SK-N-SH treated with all-trans-retinoic acid at 6 μM for 48 hours (cell line): ENCODE results near the gene YPEL3.

Experiments
- ARNTL ChIP-seq: fragments of 450-650 bp; formaldehyde crosslinking; IDR thresholded peaks from 2 replicates; pipeline ENCODE4 v1.5.0; 2020; ENCODE audit warnings: low read depth, mild to moderate bottlenecking, moderate library complexity, borderline replicate concordance
- BACH2 ChIP-seq: fragments of 250-450 bp; sonication (Bioruptor Pico); IDR thresholded peaks from 2 replicates; pipeline ENCODE4 v1.9.0; 2021; ENCODE audit warnings: mild to moderate bottlenecking, borderline replicate concordance
- CSDC2 ChIP-seq: fragments of 250-450 bp; sonication (Bioruptor Pico); IDR thresholded peaks from 2 replicates; pipeline ENCODE4 v1.5.0; 2020; ENCODE audit warnings: mild to moderate bottlenecking, moderate library complexity
- ESRRG ChIP-seq: fragments of 250-450 bp; sonication (Bioruptor Pico); IDR thresholded peaks from 2 replicates; pipeline ENCODE4 v1.6.1; 2021; ENCODE audit warnings: mild to moderate bottlenecking
- ISL1 ChIP-seq: fragments of 250-450 bp; sonication (Bioruptor Pico); IDR thresholded peaks from 2 replicates; pipeline ENCODE4 v2.1.2; 2022; ENCODE audit warnings: mild to moderate bottlenecking, moderate library complexity
- PPARA ChIP-seq: fragments of 250-450 bp; sonication (Bioruptor Pico); IDR thresholded peaks from 2 replicates; pipeline ENCODE4 v1.5.0; 2020; ENCODE audit warnings: mild to moderate bottlenecking, borderline replicate concordance
- SNAI2 ChIP-seq: fragments of 250-450 bp; sonication (Bioruptor Pico); IDR thresholded peaks from 2 replicates; pipeline ENCODE4 v1.5.0; 2020; ENCODE audit warnings: mild to moderate bottlenecking, moderate library complexity
- TCF4 ChIP-seq: fragments of 250-450 bp; sonication (Bioruptor Pico); IDR thresholded peaks from 2 replicates; pipeline ENCODE4 v1.8.0; 2021; ENCODE audit warnings: mild to moderate bottlenecking, moderate library complexity, borderline replicate concordance
- ZC3H10 ChIP-seq: fragments of 250-450 bp; sonication (Bioruptor Pico); IDR thresholded peaks from 2 replicates; pipeline ENCODE4 v1.5.1; 2021; ENCODE audit warnings: mild to moderate bottlenecking, moderate library complexity
- ZFP30 ChIP-seq: fragments of 450-650 bp; formaldehyde crosslinking; IDR thresholded peaks from 2 replicates; pipeline ENCODE4 v1.5.0; 2022; ENCODE audit warnings: mild to moderate bottlenecking, moderate library complexity
- ZNF565 ChIP-seq: fragments of 450-650 bp; formaldehyde crosslinking; conservative IDR thresholded peaks from 2 replicates; pipeline ENCODE4 v1.5.0; 2020; ENCODE audit warnings: low read depth, mild to moderate bottlenecking, moderate library complexity
- ZNF70 ChIP-seq: fragments of 450-650 bp; formaldehyde crosslinking; IDR thresholded peaks from 2 replicates; pipeline ENCODE4 v1.5.0; 2020; ENCODE audit warnings: mild to moderate bottlenecking, moderate library complexity
- TF ChIP-seq, protein P1 (sequence below): fragments of 250-450 bp; sonication (Bioruptor Pico); IDR thresholded peaks from 2 replicates; pipeline ENCODE4 v1.8.0; 2020; ENCODE audit warnings: mild to moderate bottlenecking, moderate library complexity, borderline replicate concordance
- TF ChIP-seq, protein P2 (sequence below): fragments of 250-450 bp; sonication (Bioruptor Pico); IDR thresholded peaks from 2 replicates; pipeline ENCODE4 v1.5.1; 2020; ENCODE audit warnings: low read depth, mild to moderate bottlenecking, moderate library complexity

DNA sequence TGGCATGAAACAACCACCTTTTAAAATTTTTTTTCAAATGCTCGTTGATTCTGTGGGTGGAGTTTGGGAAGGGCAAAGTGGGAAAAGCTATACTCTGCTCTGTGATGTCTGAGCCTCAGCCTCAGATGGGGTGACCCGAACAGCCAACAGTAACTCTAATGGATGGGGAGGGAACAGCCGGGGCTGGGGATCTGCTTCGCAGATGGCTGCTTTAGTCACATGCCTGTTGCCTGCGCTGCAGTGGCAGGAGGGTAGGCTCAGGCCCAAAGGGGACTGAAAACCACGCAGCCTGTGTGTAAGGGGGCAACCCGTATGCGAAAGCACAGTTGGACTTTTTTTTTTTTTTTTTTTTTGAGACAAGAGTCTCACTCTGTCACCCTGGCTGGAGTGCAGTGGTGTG, 41.9 kb upstream of the YPEL3 start:
- TF ChIP-seq ZNF565 (CRISPR knock-in tag) (no peak), TCF4 (CRISPR knock-in tag) (no peak), ZFP30 (CRISPR knock-in tag) (no peak), SNAI2 (CRISPR knock-in tag) (no peak), ESRRG (CRISPR knock-in tag) (no peak), PPARA (CRISPR knock-in tag) (no peak), ARNTL (no peak), BACH2 (CRISPR knock-in tag) (no peak), ZNF70 (CRISPR knock-in tag) (no peak), ISL1 (CRISPR knock-in tag) (no peak), ZC3H10 (CRISPR knock-in tag) (no peak), CSDC2 (CRISPR knock-in tag) (no peak)
- TF ChIP-seq, protein P1, sequence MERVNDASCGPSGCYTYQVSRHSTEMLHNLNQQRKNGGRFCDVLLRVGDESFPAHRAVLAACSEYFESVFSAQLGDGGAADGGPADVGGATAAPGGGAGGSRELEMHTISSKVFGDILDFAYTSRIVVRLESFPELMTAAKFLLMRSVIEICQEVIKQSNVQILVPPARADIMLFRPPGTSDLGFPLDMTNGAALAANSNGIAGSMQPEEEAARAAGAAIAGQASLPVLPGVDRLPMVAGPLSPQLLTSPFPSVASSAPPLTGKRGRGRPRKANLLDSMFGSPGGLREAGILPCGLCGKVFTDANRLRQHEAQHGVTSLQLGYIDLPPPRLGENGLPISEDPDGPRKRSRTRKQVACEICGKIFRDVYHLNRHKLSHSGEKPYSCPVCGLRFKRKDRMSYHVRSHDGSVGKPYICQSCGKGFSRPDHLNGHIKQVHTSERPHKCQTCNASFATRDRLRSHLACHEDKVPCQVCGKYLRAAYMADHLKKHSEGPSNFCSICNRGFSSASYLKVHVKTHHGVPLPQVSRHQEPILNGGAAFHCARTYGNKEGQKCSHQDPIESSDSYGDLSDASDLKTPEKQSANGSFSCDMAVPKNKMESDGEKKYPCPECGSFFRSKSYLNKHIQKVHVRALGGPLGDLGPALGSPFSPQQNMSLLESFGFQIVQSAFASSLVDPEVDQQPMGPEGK (CRISPR knock-in tag): no peak
- TF ChIP-seq, protein P2, sequence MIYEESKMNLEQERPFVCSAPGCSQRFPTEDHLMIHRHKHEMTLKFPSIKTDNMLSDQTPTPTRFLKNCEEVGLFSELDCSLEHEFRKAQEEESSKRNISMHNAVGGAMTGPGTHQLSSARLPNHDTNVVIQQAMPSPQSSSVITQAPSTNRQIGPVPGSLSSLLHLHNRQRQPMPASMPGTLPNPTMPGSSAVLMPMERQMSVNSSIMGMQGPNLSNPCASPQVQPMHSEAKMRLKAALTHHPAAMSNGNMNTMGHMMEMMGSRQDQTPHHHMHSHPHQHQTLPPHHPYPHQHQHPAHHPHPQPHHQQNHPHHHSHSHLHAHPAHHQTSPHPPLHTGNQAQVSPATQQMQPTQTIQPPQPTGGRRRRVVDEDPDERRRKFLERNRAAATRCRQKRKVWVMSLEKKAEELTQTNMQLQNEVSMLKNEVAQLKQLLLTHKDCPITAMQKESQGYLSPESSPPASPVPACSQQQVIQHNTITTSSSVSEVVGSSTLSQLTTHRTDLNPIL: no peak
